ENCODE data around the gene PHTF1.

Gene PHTF1

DNA sequence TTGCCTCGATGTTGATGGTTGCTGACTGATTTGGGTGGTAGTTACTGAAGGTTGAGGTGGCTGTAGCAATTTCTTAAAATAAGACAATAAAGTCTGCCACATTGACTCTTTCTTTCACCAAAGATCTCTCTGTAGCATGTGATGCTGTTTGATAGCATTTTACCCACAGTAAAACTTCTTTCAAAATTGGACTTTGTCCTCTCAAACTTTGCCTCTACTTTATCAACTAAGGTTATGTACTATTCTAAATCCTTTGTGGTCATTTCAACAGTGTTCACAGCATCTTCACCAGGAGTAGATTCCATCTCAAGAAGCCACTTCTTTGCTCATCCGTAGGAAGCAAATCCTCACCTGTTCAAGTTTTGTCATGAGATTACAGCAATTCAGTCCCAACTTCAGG is 93.2 kb downstream of the PHTF1 start:
- Histone ChIP-seq H3K27me3 (ENCODE audit: insufficient read depth, poor library complexity, severe bottlenecking) (no peaks in the 10 kb centered on the region), H3K9me3 (ENCODE audit: severe bottlenecking) (no peaks in the 10 kb centered on the region), H3K4me3 (ENCODE audit: severe bottlenecking) (no peak overlapping the region), H3K4me1 (ENCODE audit: insufficient read depth, poor library complexity, severe bottlenecking) (peaks cover 17% of the 10 kb centered on the region), H3K36me3 (ENCODE audit: low read depth) (no peaks in the 10 kb centered on the region), H3K27ac (ENCODE audit: poor library complexity, severe bottlenecking) (no peak overlapping the region)
- TF ChIP-seq, protein P1, sequence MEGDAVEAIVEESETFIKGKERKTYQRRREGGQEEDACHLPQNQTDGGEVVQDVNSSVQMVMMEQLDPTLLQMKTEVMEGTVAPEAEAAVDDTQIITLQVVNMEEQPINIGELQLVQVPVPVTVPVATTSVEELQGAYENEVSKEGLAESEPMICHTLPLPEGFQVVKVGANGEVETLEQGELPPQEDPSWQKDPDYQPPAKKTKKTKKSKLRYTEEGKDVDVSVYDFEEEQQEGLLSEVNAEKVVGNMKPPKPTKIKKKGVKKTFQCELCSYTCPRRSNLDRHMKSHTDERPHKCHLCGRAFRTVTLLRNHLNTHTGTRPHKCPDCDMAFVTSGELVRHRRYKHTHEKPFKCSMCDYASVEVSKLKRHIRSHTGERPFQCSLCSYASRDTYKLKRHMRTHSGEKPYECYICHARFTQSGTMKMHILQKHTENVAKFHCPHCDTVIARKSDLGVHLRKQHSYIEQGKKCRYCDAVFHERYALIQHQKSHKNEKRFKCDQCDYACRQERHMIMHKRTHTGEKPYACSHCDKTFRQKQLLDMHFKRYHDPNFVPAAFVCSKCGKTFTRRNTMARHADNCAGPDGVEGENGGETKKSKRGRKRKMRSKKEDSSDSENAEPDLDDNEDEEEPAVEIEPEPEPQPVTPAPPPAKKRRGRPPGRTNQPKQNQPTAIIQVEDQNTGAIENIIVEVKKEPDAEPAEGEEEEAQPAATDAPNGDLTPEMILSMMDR (IDR thresholded peaks at IDR 0.05; ENCODE audit: poor library complexity, severe bottlenecking) = no peak
- no peak for ATAC-seq (ENCODE audit: low read depth)
- no peak for DNase-seq (ENCODE audit: low spot score)

DNA sequence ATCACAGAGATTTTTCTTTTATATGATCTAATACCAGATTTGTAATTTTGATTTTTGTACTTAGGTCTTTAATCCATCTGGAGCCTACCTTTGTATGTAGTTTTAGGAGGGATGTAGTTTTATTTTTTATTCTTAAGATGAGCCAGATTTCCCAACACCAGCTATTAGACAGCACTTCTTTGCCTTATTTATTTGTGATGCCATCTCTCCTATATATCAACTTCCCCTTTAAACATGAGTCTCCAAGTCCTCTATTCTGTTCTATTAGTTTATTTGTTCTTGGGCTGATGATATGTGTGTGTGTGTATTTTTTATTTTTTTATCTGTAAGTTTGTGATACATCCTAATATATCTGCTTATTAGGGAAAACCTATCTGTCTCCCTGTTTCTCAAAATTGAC is 94.2 kb downstream of the PHTF1 start:
- H3K4me1 ChIP-seq (ENCODE audit: insufficient read depth, poor library complexity, severe bottlenecking) = peaks cover 17% of the 10 kb centered on the region
- H3K27me3 ChIP-seq (ENCODE audit: insufficient read depth, poor library complexity, severe bottlenecking) = no peaks in the 10 kb centered on the region
- TF ChIP-seq, protein P1 (IDR thresholded peaks at IDR 0.05; ENCODE audit: poor library complexity, severe bottlenecking) = no peak
- no peak for ATAC-seq (ENCODE audit: low read depth)
- no peak overlapping the region for H3K4me3 ChIP-seq (ENCODE audit: severe bottlenecking)
- no peaks in the 10 kb centered on the region for H3K9me3 ChIP-seq (ENCODE audit: severe bottlenecking)
- DNase-seq (ENCODE audit: low spot score) = no peak
- H3K36me3 ChIP-seq (ENCODE audit: low read depth) = no peaks in the 10 kb centered on the region
- no peak overlapping the region for H3K27ac ChIP-seq (ENCODE audit: poor library complexity, severe bottlenecking)

DNA sequence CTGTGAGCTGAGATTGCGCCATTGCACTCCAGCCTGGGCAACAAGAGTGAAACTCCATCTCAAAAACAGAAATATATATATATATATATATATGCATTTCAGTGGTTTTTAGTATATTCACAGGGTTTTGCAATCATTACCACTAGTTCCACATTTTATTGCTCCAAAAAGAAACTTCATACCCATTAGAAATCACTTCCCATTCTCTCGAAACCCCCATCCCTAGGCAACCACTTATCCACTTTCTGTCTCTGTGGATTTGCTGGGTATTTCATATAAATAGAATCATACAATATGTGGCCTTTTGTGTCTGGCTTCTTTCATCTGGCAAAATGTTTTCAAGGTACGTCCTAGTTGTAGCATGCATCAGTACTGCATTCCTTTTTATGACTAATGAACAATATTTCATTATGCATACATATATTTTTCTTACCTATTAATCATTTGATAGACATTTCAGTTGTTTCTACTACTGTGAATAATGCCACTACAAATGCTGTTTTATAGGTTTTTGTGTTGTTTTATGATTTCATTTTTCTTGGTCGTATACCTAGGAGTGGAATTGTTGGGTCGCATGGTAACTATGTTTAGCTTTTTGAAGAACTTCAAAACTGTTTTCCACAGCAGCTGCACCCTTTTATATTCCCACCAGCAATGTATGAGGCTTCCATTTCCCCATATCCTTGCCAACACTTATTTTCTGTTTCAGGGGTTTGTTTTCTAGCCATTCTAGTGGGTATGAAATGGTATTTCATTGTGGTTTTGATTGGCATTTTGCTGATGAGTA is 95.9 kb downstream of the PHTF1 start:
- Histone ChIP-seq H3K4me3 (ENCODE audit: severe bottlenecking) (no peak overlapping the region), H3K4me1 (ENCODE audit: insufficient read depth, poor library complexity, severe bottlenecking) (peaks cover 17% of the 10 kb centered on the region), H3K27me3 (ENCODE audit: insufficient read depth, poor library complexity, severe bottlenecking) (no peaks in the 10 kb centered on the region), H3K36me3 (ENCODE audit: low read depth) (no peaks in the 10 kb centered on the region), H3K27ac (ENCODE audit: poor library complexity, severe bottlenecking) (peak overlapping the region; percentile 80), H3K9me3 (ENCODE audit: severe bottlenecking) (no peaks in the 10 kb centered on the region)
- peak; percentile 95 for ATAC-seq (ENCODE audit: low read depth)
- TF ChIP-seq, protein P1 (IDR thresholded peaks at IDR 0.05; ENCODE audit: poor library complexity, severe bottlenecking) = no peak
- no peak for DNase-seq (ENCODE audit: low spot score)

DNA sequence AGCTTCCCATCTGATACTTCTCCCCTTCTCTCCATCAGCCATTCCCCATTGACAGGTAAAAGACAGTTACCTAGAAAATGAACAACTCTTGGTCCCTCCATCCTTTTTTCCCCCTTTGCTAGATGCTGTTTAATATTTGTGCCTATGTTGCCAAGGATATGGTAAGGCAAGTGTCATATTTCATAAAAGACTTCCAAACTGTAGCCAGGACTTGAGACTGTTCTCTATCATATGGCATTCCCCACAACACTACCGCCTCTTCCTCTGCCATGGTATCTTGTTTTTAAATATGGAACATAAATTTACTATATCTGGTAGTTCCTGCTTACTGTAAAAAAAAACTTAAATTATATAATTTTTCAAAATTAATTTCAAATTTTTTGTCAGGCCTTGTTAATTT is 97.2 kb downstream of the PHTF1 start:
- H3K4me3 ChIP-seq (ENCODE audit: severe bottlenecking) = no peak overlapping the region
- TF ChIP-seq, protein P1 (IDR thresholded peaks at IDR 0.05; ENCODE audit: poor library complexity, severe bottlenecking) = no peak
- H3K27ac ChIP-seq (ENCODE audit: poor library complexity, severe bottlenecking) = peak overlapping the region; percentile 80
- ATAC-seq (ENCODE audit: low read depth) (no peak), DNase-seq (ENCODE audit: low spot score) (no peak)
- peaks cover 17% of the 10 kb centered on the region for H3K4me1 ChIP-seq (ENCODE audit: insufficient read depth, poor library complexity, severe bottlenecking)
- no peaks in the 10 kb centered on the region for H3K9me3 ChIP-seq (ENCODE audit: severe bottlenecking)
- H3K36me3 ChIP-seq (ENCODE audit: low read depth) = no peaks in the 10 kb centered on the region
- H3K27me3 ChIP-seq (ENCODE audit: insufficient read depth, poor library complexity, severe bottlenecking) = no peaks in the 10 kb centered on the region

DNA sequence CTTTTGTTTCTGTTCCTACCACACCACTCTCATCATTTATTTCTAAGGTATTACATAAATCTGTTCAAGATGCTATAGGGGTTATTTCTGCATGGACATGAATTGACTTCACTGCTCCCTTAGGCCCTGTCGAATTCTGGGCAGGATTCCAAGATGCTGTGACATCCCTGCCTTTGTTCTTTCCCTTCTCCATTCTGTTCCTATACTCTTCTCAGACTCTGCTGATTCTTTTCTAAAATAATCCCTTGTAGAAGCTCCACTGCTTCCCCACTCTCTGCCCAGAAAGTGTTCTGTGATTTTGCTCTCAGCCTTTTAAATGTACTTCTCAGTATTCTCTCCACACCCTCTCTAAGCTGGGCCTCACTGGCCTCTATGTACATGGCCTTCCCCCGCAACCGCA is 99.2 kb downstream of the PHTF1 start:
- ATAC-seq (ENCODE audit: low read depth) (no peak), DNase-seq (ENCODE audit: low spot score) (no peak)
- Histone ChIP-seq H3K4me1 (ENCODE audit: insufficient read depth, poor library complexity, severe bottlenecking) (peaks cover 17% of the 10 kb centered on the region), H3K9me3 (ENCODE audit: severe bottlenecking) (no peaks in the 10 kb centered on the region), H3K36me3 (ENCODE audit: low read depth) (no peaks in the 10 kb centered on the region), H3K27ac (ENCODE audit: poor library complexity, severe bottlenecking) (no peak overlapping the region), H3K4me3 (ENCODE audit: severe bottlenecking) (no peak overlapping the region), H3K27me3 (ENCODE audit: insufficient read depth, poor library complexity, severe bottlenecking) (no peaks in the 10 kb centered on the region)
- TF ChIP-seq, protein P1 (IDR thresholded peaks at IDR 0.05; ENCODE audit: poor library complexity, severe bottlenecking) = no peak
